Subcutaneous adipose tissue (tissue), 4 donors: Measurements from ENCODE around the gene ARAP2. TPM values are rescaled to one million over a fixed set of nuclear protein-coding genes. Genes with fewer than 3 reads are reported as not detected.

Experiments used
- total RNA-seq, 4 donors: library from RNA; depleted of rRNA; stranded (reverse); fragments of >200 nt; gene quantifications; one replicate each; pipeline ENCODE4 v1.1.0, GENCODE V29; 2016
- TF ChIP-seq, protein P1 (sequence below): fragments of 450-650 bp; IDR thresholded peaks from one replicate; pipeline ENCODE4 v1.5.1; 2016; ENCODE audit warnings: low read depth, mild to moderate bottlenecking, control low read depth, antibody characterized with exemption, moderate library complexity

ARAP2 gene
- total RNA-seq, 4 donors from 2014 or later, result 23.6 to 60.8 (median 34.4) TPM

DNA sequence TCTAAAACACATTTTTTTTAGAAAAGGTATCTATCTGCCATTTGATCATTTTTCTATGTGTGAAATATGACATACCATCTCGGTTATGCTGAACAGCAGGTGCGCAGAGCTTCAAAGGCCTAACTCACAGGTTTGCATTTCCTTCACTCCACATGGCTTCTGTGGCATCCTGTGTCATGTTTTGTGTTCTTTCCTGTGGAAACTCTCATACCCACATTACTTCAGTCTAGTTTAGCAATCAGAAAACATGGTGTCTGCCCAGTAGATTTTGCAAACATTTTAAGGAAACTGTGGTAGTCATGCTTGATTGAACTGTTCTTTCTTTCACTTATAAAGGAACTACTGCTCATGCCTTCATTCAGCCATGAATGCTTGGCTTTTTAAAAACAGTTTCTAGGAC lies 11.3 kb upstream of the ARAP2 start:
- TF ChIP-seq, protein P1, sequence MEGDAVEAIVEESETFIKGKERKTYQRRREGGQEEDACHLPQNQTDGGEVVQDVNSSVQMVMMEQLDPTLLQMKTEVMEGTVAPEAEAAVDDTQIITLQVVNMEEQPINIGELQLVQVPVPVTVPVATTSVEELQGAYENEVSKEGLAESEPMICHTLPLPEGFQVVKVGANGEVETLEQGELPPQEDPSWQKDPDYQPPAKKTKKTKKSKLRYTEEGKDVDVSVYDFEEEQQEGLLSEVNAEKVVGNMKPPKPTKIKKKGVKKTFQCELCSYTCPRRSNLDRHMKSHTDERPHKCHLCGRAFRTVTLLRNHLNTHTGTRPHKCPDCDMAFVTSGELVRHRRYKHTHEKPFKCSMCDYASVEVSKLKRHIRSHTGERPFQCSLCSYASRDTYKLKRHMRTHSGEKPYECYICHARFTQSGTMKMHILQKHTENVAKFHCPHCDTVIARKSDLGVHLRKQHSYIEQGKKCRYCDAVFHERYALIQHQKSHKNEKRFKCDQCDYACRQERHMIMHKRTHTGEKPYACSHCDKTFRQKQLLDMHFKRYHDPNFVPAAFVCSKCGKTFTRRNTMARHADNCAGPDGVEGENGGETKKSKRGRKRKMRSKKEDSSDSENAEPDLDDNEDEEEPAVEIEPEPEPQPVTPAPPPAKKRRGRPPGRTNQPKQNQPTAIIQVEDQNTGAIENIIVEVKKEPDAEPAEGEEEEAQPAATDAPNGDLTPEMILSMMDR, result no peak

DNA sequence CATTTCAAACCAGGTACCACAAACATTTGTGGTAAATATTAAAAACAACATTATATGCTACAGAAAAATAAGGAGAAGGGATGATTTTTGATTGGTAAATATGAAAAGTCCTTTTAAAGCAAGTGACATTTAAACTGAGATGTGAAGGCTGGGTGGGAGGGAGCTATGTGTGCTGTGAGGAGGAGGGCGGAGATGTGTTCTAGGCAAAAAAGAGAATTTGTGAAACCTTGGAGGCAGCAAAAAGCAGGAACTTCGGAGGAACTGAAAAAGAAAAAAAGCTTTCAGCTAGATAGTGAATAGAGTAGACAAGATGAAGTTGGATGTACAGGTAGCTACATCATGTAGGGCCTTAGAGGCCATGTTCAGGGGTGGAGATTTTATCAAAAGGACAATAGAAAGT lies 10.1 kb upstream of the ARAP2 start:
- TF ChIP-seq, protein P1, result no peak

DNA sequence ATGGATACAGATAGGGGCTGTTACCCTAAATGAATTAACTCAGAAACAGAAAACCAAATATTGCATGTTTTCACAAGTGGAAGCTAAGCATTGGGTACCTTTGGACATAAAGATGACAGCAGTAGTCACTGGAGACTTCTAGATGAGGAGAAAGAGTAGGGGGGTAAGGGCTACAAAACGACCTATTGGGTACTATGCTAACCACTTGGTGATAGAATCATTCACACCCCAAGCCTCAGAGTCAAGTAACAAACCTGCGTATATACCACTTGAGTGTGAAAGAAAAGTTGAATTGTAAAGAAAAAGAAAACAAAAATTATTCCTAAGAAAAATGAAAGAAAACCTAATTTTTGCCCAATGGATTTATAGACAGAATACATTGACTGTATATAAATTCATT lies 7.7 kb upstream of the ARAP2 start:
- TF ChIP-seq, protein P1, result no peak

DNA sequence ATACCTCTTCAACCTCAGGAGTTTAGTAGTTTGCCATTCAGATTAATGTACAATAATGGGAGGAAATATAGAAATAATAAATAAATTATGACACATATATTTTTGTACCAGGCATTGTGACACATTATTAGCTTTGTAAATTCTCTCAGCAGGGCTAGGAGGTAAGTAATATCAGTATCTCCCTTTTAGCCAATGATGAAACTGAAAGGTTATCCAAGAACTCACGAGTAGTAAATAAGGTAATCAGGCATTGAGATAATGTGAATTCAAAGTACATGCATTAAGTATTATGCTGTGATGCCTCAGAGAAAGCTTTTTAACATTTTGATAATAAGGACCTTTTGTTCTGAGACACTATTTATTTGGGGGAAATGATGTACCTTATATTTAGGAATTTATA lies 5.3 kb upstream of the ARAP2 start:
- TF ChIP-seq, protein P1, result no peak

DNA sequence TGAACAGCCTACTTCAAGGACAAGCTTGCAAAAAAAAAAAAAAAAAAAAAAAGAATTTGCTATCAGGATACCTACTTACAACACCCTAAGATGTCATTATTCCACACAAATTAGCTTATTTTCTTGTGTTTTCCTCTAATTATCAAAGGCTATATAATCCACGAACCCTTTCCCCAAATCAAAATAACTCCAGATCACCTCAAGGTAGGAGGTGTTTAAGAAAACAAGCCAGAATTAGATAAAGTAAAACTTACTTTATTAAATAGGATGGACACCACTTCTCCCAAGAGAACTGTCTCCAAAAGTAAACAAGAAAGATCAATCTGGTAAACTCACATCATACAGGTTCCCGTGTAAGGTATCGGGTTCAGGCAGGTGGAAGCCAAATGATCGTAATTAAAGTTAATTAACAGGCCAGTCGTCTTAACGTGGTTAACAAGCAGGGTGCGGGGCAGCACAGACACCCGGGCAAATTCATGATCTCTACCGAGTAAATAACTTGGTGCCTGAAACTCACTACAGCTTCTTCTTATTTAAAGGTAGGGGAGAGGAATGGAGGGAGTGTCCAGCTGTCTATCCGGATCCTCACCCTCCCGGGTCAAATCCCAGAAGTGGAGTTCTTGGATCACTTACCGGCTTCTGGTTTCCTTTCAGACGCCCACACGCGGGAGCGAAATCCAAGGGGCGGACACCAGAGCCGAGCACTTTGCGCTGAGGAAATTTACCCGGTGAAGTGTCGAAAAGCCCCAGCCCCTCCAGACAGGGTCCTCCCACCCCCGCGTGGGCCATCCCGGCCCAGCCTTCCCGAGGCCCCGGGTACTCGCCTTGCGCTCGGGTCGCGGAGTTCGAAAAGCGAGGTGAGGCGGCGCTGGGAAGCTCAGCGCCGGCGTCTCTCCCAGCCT lies 708 bp downstream of the ARAP2 start:
- TF ChIP-seq, protein P1, result no peak

DNA sequence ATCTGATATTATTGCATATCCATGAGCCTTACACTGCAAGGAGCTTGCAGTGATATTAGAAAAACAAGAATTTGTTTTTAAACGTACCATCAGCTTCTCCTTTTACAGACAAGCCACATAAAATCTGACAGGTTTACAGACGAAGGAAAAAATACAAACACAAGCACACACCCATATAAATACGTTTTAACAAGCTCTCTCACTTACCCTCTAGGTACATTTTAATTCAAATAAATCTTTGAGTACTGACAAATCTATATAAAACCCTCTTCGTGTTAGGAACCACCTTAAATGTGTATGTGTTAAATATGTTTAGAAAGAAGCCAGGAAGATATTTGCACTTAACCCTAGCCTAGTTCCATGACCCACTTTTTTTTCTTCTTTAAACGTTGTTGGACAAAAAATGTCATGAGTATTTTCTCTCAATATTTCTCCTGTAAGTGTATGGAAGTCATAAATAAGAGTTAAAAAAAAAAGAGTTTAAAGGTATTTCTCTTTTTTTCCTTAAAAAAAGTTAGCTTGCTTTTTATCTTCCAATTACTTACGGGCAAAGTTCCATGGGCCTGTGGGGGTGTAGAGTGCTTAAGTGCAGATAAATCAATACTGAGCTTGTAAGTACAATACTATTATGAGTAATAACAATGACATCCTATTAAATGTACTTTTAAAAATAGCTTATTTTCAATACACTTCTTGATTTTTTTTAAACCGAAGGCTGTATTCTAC lies 1.5 kb downstream of the ARAP2 start:
- TF ChIP-seq, protein P1, result no peak

DNA sequence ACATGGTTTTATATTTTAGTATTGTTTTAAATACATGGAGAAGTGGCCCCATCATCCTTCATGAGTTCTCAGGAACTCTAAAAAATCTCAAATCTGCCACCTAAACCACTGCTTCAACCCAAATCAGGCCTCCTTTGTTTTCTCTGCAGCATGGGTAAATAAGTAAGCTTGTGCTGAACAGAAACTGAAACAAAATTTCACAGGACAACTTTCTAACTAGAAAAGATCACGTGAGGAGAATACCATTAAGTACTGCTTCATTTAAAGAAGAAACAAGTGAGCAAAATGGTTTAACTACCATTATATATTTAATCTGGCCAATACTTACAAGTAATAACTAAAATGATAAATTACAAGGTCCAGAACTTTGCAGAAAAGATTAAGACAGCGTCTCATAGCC lies 2.5 kb downstream of the ARAP2 start:
- TF ChIP-seq, protein P1, result no peak
